ENCODE results near the gene MMP15.

The MMP15 gene

DNA sequence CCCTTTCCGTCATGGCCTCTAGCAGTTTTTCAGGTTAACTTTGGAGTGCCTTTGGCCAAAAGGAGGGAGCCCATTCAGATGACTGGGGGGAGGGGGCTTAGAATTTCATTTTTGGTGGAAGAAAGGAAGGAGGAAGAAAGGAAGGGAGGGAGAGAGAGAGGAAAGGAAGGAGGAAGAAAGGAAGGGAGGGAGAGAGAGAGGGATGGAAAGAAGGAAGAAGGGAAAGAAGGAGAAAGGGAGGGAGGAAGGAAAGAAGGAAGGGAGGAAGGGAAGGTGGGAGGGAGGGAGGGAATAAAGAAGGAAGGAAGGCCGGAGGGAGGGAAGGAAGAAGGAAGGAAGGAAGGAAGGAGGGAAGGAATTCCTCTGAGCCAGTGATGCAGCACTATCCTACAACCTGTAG, 25.7 kb downstream of the MMP15 start:
- Histone ChIP-seq H3K4me3 (replicated peaks; ENCODE audit: low read depth, low read length) (no peak overlapping the region), H3K27me3 (replicated peaks; ENCODE audit: control insufficient read depth, insufficient read depth, low read length) (no peaks in the 10 kb centered on the region; the same call in 1 of the 2 replicates), H3K36me3 (ENCODE audit: control insufficient read depth, insufficient read depth, low read length) (no peaks in the 10 kb centered on the region)
- no peak for DNase-seq (ENCODE audit: extremely low read depth, insufficient read length)
- TF ChIP-seq, protein P1, sequence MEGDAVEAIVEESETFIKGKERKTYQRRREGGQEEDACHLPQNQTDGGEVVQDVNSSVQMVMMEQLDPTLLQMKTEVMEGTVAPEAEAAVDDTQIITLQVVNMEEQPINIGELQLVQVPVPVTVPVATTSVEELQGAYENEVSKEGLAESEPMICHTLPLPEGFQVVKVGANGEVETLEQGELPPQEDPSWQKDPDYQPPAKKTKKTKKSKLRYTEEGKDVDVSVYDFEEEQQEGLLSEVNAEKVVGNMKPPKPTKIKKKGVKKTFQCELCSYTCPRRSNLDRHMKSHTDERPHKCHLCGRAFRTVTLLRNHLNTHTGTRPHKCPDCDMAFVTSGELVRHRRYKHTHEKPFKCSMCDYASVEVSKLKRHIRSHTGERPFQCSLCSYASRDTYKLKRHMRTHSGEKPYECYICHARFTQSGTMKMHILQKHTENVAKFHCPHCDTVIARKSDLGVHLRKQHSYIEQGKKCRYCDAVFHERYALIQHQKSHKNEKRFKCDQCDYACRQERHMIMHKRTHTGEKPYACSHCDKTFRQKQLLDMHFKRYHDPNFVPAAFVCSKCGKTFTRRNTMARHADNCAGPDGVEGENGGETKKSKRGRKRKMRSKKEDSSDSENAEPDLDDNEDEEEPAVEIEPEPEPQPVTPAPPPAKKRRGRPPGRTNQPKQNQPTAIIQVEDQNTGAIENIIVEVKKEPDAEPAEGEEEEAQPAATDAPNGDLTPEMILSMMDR (IDR thresholded peaks at IDR 0.05; ENCODE audit: insufficient read depth, low read length, poor library complexity, severe bottlenecking), result no peak

GRCh38 chr16:58051821-58052603, 26.5 kb downstream of the MMP15 start:
- no peak overlapping the region for H3K4me3 ChIP-seq (replicated peaks; ENCODE audit: low read depth, low read length)
- no peaks in the 10 kb centered on the region; the same call in 1 of the 2 replicates for H3K27me3 ChIP-seq (replicated peaks; ENCODE audit: control insufficient read depth, insufficient read depth, low read length)
- no peak for DNase-seq (ENCODE audit: extremely low read depth, insufficient read length)
- TF ChIP-seq, protein P1 (IDR thresholded peaks at IDR 0.05; ENCODE audit: insufficient read depth, low read length, poor library complexity, severe bottlenecking), result no peak
- no peaks in the 10 kb centered on the region for H3K36me3 ChIP-seq (ENCODE audit: control insufficient read depth, insufficient read depth, low read length)

GRCh38 chr16:58053682-58054005, 28.1 kb downstream of the MMP15 start:
- Histone ChIP-seq H3K4me3 (replicated peaks; ENCODE audit: low read depth, low read length) (no peak overlapping the region), H3K36me3 (ENCODE audit: control insufficient read depth, insufficient read depth, low read length) (no peaks in the 10 kb centered on the region), H3K27me3 (replicated peaks; ENCODE audit: control insufficient read depth, insufficient read depth, low read length) (no peaks in the 10 kb centered on the region; the same call in 1 of the 2 replicates)
- DNase-seq (ENCODE audit: extremely low read depth, insufficient read length), result no peak
- TF ChIP-seq, protein P1 (IDR thresholded peaks at IDR 0.05; ENCODE audit: insufficient read depth, low read length, poor library complexity, severe bottlenecking), result no peak

GRCh38 chr16:58054289-58054688, 28.7 kb downstream of the MMP15 start:
- H3K27me3 ChIP-seq (replicated peaks; ENCODE audit: control insufficient read depth, insufficient read depth, low read length), result no peaks in the 10 kb centered on the region; the same call in 1 of the 2 replicates
- DNase-seq (ENCODE audit: extremely low read depth, insufficient read length), result no peak
- TF ChIP-seq, protein P1 (IDR thresholded peaks at IDR 0.05; ENCODE audit: insufficient read depth, low read length, poor library complexity, severe bottlenecking), result no peak
- no peaks in the 10 kb centered on the region for H3K36me3 ChIP-seq (ENCODE audit: control insufficient read depth, insufficient read depth, low read length)
- H3K4me3 ChIP-seq (replicated peaks; ENCODE audit: low read depth, low read length), result no peak overlapping the region

DNA sequence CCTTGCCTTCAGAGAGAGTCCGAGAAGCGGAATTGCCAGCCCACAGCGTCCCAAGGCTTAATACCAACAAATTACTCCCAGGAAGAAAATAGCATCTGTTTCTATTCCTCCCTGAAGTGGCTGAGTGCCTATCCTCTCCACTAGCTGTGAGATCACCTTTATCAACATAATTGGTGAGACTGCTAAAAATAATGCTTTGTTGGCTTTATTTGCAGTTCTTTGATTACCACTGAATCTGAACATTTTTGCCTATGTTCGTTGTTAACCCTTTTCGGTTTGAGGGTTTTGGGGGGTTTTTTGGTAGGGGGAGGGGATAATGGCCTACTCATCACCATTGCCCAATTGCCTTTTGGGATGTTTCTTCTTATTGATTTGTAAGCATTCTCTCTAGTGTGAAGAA, 31.0 kb downstream of the MMP15 start:
- no peak overlapping the region for H3K4me3 ChIP-seq (replicated peaks; ENCODE audit: low read depth, low read length)
- no peaks in the 10 kb centered on the region for H3K36me3 ChIP-seq (ENCODE audit: control insufficient read depth, insufficient read depth, low read length)
- TF ChIP-seq, protein P1 (IDR thresholded peaks at IDR 0.05; ENCODE audit: insufficient read depth, low read length, poor library complexity, severe bottlenecking), result no peak
- DNase-seq (ENCODE audit: extremely low read depth, insufficient read length), result no peak
- no peaks in the 10 kb centered on the region; the same call in 1 of the 2 replicates for H3K27me3 ChIP-seq (replicated peaks; ENCODE audit: control insufficient read depth, insufficient read depth, low read length)
